Osteocyte (in vitro differentiated cells): ENCODE results near the gene CLDND1. TPM values are rescaled to one million over a fixed set of nuclear protein-coding genes. Genes with fewer than 3 reads are reported as not detected.

Experiments
- DNase-seq: peaks from one replicate; pipeline ENCODE4 v3.0.0; 2021; ENCODE audit warnings: mixed read lengths; ENCODE audit not compliant: unreplicated experiment; ENCODE audit errors: extremely low spot score
- H3K27ac Mint-ChIP-seq: one replicate; pipeline ENCODE4 v1.8.0; 2021; ENCODE audit warnings: mild to moderate bottlenecking, mixed read lengths; ENCODE audit not compliant: unreplicated experiment
- H3K27me3 Mint-ChIP-seq: one replicate; pipeline ENCODE4 v1.8.0; 2021; ENCODE audit warnings: mixed read lengths; ENCODE audit not compliant: unreplicated experiment
- H3K36me3 Mint-ChIP-seq: one replicate; pipeline ENCODE4 v1.8.0; 2021; ENCODE audit warnings: mixed read lengths; ENCODE audit not compliant: unreplicated experiment
- H3K4me1 Mint-ChIP-seq: one replicate; pipeline ENCODE4 v1.8.0; 2021; ENCODE audit warnings: mixed read lengths; ENCODE audit not compliant: unreplicated experiment
- H3K4me3 Mint-ChIP-seq: one replicate; pipeline ENCODE4 v1.8.0; 2021; ENCODE audit warnings: mild to moderate bottlenecking, moderate library complexity, mixed read lengths; ENCODE audit not compliant: unreplicated experiment
- H3K9me3 Mint-ChIP-seq: one replicate; pipeline ENCODE4 v1.8.0; 2021; ENCODE audit warnings: mixed read lengths; ENCODE audit not compliant: unreplicated experiment
- total RNA-seq: library from RNA; stranded (reverse); gene quantifications from 2 replicates; pipeline ENCODE4 v1.2.1, GENCODE V29; 2021
- TF ChIP-seq, protein P1 (sequence below): fragments of 200-600 bp; sonication (generic); IDR thresholded peaks from 2 replicates; pipeline ENCODE4 v1.5.0; 2021; ENCODE audit warnings: antibody characterized with exemption, mild to moderate bottlenecking, moderate library complexity

The CLDND1 gene
- total RNA-seq, 1 donor from 2014 or later: 93.2 TPM

DNA sequence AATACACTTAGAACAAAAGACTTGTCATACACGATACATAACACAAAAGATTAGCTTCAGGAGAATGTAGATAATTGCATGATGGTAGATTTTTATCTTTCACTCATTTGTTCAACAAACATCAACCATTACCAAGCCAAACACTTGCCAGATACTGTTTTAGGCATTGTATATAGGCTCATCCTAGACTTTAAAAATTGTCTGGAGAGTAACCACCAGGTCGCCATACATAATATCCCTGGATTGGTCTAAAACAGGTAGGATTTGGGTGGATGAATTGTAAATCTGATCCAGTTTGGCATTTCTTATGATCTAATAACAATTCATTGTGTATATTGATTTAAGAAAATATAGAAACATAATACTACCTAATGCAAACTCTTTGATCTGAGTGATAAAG lies 31.9 kb upstream of the CLDND1 start:
- no peaks in the 10 kb centered on the region for H3K36me3 Mint-ChIP-seq
- TF ChIP-seq, protein P1, sequence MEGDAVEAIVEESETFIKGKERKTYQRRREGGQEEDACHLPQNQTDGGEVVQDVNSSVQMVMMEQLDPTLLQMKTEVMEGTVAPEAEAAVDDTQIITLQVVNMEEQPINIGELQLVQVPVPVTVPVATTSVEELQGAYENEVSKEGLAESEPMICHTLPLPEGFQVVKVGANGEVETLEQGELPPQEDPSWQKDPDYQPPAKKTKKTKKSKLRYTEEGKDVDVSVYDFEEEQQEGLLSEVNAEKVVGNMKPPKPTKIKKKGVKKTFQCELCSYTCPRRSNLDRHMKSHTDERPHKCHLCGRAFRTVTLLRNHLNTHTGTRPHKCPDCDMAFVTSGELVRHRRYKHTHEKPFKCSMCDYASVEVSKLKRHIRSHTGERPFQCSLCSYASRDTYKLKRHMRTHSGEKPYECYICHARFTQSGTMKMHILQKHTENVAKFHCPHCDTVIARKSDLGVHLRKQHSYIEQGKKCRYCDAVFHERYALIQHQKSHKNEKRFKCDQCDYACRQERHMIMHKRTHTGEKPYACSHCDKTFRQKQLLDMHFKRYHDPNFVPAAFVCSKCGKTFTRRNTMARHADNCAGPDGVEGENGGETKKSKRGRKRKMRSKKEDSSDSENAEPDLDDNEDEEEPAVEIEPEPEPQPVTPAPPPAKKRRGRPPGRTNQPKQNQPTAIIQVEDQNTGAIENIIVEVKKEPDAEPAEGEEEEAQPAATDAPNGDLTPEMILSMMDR: no peak
- H3K9me3 Mint-ChIP-seq: no peaks in the 10 kb centered on the region
- peaks cover 92% of the 10 kb centered on the region for H3K27me3 Mint-ChIP-seq
- H3K4me1 Mint-ChIP-seq: no peaks in the 10 kb centered on the region
- no peak overlapping the region for H3K4me3 Mint-ChIP-seq
- H3K27ac Mint-ChIP-seq: no peak overlapping the region
- no peak for DNase-seq

DNA sequence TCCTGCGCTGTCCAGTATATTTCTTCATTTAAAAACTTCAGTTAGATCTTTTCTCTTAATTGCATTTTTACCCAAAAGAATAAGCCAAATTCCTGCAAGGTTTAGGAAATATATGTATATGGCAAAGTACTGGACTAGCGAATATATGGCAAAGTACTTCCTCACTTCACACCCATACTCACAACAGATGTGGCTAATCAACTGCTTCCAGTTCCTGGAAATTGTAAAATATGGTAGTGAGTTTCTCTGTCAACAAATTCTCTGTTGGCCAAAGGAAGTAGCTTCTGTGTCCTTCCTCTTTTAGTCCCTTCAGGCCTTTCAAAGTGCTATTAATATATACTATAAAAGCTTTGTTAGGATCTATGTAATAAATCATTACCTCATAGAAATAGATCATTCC lies 31.1 kb upstream of the CLDND1 start:
- Mint-ChIP-seq H3K36me3 (no peaks in the 10 kb centered on the region), H3K27ac (no peak overlapping the region), H3K27me3 (peaks cover 93% of the 10 kb centered on the region), H3K4me1 (no peaks in the 10 kb centered on the region), H3K4me3 (no peak overlapping the region), H3K9me3 (no peaks in the 10 kb centered on the region)
- no peak for DNase-seq
- TF ChIP-seq, protein P1: no peak

DNA sequence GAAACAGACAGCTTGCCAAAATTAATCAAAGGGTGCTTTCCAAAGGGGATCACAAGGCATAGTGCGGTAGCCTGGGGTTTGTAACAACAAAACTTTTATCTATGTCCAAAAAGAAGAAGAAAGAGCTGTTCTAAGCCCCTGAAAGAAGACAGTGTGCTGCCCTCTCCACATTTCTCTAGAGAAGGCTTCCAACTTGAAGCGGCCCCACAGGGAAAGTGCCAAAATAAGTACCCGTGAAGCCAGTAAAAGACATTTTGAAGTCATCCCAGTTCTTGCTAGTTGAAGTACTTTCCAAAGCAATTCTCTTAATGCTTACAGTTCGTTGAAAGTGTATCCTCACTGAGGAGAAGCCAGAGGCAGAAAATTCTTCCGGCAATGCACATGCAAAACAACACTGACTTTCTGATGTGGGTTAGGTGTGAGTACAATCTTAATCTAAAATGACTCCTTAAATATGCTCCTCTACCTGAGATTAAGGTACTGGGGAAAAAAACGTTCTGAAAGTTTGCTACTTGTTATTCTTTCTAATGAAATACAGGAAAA lies 30.4 kb upstream of the CLDND1 start:
- Mint-ChIP-seq H3K27ac (no peak overlapping the region), H3K9me3 (no peaks in the 10 kb centered on the region), H3K27me3 (peaks cover 93% of the 10 kb centered on the region), H3K4me1 (no peaks in the 10 kb centered on the region), H3K36me3 (no peaks in the 10 kb centered on the region), H3K4me3 (no peak overlapping the region)
- no peak for DNase-seq
- TF ChIP-seq, protein P1: no peak

DNA sequence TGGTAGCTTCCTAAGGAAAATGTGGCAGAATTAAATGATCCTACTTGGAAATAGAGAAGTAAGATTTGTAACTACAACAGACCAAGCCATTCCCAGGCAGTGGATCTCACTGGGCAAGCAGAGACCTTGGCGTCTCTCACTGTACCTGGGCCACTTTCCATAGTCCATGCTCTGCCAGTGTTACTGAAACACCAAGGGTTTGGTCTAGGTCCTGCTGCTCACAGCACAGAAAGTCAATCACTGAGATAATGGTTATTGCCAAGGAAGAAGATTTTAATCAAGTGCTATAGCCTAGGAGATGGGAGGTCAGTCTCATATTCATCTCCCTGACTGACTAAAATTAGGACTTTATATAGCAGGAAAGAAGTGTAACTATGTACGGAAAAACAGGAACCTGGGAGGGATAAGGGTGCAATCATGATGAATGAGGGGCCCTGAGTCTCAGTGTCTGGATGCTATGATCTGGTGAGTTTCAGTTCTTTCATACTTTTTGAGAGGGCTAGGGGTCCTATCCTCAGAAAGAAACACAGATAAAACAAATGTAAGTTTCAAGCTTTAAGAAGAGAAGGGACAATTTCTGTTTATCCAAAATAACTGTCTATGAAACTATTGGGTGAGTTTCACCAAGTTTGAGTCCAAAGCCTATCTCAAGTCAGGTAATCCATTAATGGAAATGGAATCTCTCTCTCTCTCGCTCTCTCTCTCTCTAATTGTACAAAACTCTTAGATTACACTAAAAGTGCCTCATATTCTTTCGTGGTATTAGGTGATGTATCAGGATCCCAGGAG lies 29.7 kb upstream of the CLDND1 start:
- Mint-ChIP-seq H3K27me3 (peaks cover 90% of the 10 kb centered on the region), H3K4me3 (no peak overlapping the region), H3K9me3 (no peaks in the 10 kb centered on the region), H3K27ac (no peak overlapping the region), H3K4me1 (no peaks in the 10 kb centered on the region), H3K36me3 (no peaks in the 10 kb centered on the region)
- TF ChIP-seq, protein P1: no peak
- no peak for DNase-seq

DNA sequence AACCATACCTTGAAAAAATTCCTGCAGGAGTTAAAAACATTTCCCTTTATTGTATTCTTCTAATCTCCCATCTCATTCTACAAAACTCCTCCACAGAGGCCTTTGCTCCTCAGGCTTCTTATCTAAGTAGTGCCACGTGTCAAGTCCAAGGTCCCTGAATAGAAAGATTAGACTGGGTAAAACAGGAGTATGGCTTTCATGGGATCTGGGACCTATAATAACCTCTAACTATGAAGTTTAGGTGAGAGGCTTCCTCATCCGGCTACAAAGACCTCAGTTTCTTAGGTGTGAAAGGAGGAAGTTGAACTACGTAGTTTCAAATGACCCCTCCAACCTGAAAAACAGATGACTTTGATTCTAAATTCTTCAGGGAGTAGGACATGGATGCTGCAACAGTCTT lies 29.1 kb upstream of the CLDND1 start:
- Mint-ChIP-seq H3K36me3 (no peaks in the 10 kb centered on the region), H3K27me3 (peaks cover 85% of the 10 kb centered on the region), H3K27ac (no peak overlapping the region), H3K4me3 (no peak overlapping the region), H3K4me1 (no peaks in the 10 kb centered on the region), H3K9me3 (no peaks in the 10 kb centered on the region)
- DNase-seq: no peak
- TF ChIP-seq, protein P1: no peak
